Body of pancreas (tissue), 4 donors: ENCODE measurements around the gene CENPF.
"Not testable (repeated sequence)": the region's sequence is repeated elsewhere in the genome, so short reads cannot be mapped to it uniquely, and the experiment has no call there.

Source experiments
- POLR2A ChIP-seq, 3 donors: fragments of 450-650 bp; IDR thresholded peaks; one replicate each; pipeline ENCODE4 v1.6.1; 2016; ENCODE audit warnings: antibody characterized with exemption in 3 of 3, mild to moderate bottlenecking in 2 of 3
- TF ChIP-seq, protein P1 (sequence below), 7 experiments: fragments of 450-650 bp in 4 of 7; fragments of 200-600 bp in 3 of 7; sonication (generic) in 3 of 7; IDR thresholded peaks; one replicate each; pipeline ENCODE4 v1.5.1; 2016 to 2019; ENCODE audit warnings: antibody characterized with exemption in 7 of 7

DNA sequence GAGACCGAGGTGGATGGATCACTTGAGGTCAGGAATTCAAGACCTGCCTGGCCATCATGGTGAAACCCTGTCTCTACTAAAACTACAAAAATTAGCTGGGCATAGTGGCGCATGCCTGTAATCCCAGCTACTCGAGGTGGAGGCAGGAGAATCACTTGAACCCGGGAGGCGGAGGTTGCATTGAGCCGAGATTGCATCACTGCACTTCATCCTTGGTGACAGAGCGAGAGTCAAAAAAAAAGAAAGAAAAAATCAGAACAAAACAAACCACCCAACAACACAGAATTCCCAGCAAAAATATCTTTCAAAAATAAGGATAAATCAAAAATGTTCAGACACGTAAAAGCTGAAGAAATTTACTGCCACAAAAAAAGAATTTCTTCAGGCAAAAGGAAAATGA lies 11.1 kb upstream of the CENPF start:
- TF ChIP-seq POLR2A (IDR thresholded peaks at IDR 0.05): not testable (repeated sequence)
- TF ChIP-seq, protein P1, sequence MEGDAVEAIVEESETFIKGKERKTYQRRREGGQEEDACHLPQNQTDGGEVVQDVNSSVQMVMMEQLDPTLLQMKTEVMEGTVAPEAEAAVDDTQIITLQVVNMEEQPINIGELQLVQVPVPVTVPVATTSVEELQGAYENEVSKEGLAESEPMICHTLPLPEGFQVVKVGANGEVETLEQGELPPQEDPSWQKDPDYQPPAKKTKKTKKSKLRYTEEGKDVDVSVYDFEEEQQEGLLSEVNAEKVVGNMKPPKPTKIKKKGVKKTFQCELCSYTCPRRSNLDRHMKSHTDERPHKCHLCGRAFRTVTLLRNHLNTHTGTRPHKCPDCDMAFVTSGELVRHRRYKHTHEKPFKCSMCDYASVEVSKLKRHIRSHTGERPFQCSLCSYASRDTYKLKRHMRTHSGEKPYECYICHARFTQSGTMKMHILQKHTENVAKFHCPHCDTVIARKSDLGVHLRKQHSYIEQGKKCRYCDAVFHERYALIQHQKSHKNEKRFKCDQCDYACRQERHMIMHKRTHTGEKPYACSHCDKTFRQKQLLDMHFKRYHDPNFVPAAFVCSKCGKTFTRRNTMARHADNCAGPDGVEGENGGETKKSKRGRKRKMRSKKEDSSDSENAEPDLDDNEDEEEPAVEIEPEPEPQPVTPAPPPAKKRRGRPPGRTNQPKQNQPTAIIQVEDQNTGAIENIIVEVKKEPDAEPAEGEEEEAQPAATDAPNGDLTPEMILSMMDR (IDR thresholded peaks at IDR 0.05): not testable (repeated sequence)
